NCI-H2029 treated with DMSO at 0.1 percent for 48 hours (cell line): ENCODE data around the gene LDLRAD4.

Experiments
- DNase-seq: peaks from one replicate; lab custom pipeline; 2025; lab: John Stamatoyannopoulos, UW

LDLRAD4 gene

DNA sequence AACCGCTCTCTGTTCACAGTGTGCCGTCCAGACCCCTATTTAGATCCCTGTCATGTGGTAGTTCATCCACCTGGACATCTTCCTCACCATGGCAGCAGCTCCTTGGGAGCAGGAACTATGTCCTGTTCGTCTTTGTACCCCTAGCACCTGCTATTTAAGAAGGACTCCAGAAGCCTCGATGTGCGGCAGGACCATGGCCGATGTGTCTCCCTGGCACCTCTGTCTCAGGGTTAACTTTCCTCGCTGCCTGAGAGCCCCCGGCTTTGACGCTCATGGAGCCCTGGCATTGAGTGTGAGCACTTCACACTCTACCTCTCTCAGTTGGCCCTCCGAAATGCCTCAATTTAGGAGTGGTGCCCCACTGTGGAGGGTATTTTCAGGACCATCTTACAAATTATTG is 355.8 kb downstream of the LDLRAD4 start:
- no peak for DNase-seq

DNA sequence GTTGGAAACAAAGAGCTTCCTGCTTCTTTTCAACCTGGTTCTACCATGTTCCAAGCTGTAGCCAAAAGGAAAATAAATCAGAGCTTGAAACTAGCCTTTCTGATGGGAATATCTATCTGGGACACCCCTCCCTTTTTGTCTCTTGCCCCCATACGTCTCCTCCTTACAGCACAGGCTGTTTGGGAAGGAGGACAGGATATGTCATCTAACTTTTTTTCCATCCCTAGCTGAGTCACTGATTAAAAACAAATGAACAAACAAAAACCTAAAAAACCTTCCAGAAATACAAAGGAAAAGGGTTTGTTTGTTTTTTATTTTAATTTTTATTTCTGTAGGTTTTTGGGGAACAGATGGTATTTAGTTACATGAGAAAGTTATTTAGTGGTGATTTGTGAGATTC is 356.2 kb downstream of the LDLRAD4 start:
- no peak for DNase-seq

DNA sequence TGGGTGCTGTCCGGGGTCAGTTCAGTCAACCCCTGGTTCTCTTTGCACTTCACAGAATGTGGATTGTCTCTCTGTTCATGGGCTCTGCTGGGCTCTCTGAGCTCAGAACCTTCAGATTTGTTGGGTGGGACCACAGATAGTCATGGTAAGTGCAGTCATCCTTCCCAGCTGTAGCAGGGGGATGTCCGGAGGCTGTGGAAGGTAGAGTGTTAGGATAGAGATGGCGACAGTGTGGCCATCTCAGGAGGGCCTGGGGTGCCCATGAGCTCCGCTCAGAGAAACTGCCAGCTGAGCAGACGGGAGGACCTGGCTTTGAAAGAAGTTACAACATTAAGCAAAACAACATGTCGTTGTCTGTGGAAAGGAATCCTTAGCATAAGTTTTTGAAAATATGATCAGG is 358.0 kb downstream of the LDLRAD4 start:
- DNase-seq, result no peak

DNA sequence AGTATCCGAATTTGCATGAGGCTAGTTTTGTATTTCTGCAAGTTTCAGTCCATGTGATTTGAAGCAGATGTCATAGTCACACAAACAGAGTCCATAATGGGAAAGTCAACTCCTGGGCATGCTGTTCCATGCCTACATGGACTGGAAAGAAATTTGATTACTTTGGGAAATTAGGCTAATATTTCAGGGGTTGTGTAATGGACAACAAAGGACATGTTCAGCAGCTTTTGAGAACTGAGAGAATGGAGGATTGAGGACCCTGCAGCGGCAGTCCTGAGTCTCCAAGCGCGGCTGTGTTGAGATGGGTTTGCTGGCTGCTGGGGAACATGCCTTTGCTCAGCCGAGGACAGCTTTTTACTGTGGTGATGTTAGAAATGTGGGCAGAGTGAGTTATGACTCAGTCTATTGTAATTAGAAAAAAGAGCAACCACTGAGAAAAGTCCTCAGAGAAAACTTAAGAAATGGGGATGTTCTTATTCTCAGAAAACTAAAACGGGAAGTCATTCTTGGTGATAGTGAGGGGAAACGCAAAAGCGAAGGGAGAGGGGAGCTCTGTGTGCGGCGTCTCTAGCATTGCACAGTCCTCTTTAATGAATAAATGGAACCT is 358.6 kb downstream of the LDLRAD4 start:
- no peak for DNase-seq

DNA sequence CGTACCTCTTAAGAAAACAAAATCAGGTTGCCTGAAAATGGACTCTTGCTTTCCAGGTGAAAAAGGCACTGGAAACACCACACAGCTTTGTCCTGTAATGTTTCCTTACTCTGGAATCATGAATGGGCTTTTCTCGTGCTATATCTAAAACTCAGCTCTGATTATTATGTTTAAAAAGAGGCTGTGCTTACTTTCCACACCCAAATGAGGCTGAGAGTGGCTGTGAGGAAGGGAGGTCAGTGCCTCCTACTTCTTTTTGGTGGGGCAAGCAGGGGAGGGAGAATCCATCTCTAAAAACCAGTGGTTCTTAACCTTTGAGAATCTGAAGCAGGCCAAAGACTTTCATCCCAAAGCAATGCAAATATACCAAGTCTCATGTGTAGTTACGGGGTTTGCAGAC is 359.2 kb downstream of the LDLRAD4 start:
- DNase-seq, result no peak

DNA sequence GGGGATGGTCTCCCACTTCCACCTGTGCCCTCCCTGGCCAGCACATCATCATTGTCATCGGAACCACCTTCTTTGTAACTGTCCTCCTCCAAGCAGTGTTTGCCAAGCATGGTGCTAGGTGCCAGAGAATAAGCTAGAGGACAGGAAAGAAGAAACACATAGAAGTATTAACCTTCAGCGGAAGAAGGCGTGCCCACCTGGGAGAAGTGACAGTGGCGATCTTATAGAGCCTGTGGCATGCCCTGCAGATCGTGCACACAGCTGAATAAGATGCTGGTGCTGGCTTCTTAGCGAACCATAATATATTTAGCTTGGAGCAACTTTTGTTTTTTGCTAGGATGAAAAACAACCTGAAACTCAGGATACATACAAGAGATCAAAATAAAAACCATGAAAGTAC is 359.8 kb downstream of the LDLRAD4 start:
- no peak for DNase-seq

DNA sequence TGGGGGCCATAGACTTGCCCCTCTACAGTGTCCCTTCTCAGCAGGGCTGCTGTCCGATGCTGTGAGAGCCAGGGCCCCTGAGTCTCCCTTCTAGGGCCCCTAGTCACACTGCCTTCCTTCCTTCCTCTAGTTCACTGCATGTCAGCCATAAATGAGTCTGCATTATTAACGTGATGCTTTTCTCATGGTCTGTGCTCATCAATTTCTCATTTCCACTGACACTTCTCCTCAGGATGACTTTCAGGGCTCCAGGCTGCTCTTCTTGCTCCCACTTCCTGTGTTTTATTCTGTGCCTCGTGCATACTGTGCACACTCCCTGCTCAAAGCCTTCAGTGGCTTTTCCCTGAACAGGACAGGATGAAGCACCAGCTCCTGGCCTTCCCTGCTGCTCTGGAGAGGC is 361.3 kb downstream of the LDLRAD4 start:
- DNase-seq, result no peak

DNA sequence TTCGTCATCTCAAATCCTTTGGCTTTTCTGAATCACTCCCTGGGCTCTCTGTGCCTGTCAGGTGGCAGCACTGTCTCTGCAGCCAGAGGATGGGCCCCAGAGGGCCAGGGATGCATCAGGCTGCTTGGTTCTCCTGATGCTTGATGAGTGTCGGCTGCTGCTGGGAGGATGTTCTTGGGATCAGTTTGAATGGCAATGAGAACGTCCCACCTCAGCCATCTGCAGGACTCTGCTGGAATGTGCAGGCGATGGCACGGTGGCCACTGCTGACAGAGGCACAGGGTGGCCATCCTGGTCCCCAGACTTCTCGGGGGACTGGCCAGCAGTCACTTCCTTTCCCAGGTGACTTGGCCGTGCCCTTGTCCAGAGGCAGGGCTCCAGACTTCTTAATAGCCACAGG is 361.8 kb downstream of the LDLRAD4 start:
- no peak for DNase-seq

DNA sequence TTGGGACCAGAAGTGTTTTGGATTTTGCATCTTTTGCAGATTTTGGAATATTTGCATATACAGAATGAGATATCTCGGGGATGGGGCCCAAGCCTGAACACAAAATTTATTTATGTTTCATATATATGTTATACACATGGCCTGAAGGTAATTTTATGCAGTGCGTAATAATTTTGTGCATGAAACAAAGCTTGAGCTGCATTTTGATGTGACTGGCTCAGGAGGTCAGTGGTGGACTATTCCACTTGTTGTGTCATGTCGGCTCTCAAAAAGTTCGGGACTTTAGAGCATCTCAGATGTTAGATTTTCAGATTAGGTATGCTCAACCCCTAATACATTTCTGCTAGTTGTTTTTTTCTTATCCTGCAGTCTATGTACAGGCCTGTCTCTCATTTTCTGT is 362.4 kb downstream of the LDLRAD4 start:
- no peak for DNase-seq

DNA sequence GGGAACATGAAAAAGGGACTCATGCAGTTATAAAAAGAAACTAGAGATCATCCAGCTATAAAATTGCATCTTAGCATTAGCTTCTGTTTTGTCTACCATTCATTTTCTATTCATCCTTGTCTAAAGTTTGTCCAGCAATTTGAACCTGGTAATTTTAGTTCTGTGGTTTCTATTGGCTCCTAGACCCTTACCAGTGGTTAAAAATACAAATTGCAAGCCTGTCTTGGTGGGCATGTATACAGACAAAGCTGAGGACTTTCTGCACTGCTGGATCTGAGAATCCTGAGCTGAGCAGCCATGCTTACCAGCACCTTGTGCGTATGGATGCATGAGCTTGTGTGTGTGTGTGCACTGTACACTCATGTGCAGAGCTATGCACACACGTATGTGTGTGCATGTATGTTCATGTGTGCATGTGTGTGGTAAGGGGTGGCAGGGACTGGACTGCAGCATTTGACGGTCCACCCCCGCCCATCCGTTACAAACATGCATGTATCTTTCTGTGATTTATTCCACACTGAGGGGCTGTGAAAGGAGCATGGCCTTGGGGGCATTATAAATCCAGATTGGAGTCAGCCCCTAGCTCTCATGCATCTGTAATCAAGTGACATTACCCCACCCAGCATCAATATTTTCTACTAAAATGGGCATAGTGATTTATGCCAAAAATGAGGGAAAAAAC is 363.1 kb downstream of the LDLRAD4 start:
- DNase-seq, result no peak

DNA sequence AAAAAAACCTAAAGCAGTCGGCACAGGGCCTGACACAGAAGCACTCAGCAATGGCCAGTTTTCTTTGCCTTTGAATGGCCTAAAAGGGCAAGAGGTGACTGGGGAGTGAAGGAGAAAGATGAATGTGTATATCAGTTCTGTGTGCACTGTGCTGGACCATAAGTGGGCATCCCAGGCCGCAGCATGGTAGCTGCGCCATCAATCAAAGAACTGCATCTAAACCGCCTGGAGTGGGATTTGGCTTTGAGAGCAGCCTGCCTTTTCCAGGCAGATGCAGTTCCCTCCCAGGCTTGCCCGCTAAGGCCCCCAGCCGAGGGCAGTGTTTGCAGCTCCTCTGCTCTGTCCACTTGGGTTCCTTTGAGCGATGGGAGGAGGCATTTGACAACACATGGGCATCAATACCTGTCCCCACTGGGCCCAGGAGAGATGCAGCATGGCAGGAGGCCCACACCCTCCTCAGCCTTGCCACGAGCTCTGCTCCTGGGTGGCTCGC is 363.7 kb downstream of the LDLRAD4 start:
- no peak for DNase-seq

DNA sequence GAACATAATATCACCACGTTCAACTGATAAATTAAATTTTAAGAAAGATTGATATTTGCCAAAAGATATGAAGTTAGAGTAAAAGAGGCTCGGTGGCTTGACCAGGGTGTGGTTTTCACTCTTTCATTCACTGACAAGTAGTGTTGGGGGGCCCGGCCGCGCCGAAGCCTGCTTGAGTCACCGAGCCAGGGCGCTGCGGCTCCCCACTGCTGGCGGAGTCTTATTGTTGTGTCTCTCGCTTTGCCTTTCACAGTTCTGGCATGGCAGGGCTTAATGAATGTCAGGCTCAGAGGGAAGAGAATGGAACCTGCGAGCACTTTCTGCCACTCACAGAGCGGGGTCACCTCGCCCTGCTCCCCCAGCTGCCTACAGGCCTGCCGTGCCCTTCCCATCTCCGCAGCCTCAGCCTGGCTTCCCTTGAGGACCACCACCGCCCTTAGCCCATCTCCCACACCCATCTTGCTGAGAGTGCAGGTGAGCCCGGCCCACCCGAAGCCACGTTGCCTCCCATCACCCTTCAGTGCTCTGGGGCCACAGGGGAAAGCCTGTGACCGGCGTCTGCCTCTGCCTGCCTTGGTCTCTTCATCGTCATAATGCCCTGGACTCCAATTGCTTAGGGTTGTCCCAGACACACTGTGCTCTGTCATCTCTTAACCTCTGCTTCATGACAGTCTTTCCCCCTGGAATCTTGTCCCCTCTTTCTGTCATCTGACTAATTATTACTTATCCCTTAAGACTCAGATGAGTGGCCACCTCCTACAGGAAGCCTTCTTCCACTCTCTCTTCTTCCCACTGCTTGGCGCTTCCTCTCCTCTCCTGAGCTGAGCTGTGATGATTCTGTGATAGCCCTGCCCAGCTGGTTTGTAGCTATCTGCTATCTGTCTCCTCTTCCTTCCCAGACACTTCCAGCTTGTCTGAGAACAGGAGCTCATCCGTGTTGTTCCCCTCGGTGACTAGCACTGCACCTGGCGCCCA is 365.3 kb downstream of the LDLRAD4 start:
- no peak for DNase-seq

DNA sequence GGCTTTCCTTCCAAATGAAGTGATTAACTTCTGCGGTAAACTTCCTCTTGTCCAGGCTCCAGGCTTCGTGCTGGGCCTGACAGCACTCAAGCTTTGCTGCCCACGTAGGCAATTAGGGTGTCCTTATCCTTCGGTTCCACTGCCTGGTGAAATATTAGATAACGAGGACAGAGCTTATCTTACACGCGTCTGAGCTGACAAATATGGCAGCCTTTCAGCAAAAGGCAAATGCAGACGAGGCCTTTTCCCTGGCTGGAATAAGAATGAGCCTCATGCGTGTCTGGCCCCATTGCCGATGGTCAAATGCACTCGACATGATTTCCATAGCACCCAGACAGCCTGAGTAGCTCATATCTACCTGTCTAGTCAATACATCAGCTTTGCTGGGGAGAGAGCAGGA is 366.3 kb downstream of the LDLRAD4 start:
- DNase-seq, result no peak

DNA sequence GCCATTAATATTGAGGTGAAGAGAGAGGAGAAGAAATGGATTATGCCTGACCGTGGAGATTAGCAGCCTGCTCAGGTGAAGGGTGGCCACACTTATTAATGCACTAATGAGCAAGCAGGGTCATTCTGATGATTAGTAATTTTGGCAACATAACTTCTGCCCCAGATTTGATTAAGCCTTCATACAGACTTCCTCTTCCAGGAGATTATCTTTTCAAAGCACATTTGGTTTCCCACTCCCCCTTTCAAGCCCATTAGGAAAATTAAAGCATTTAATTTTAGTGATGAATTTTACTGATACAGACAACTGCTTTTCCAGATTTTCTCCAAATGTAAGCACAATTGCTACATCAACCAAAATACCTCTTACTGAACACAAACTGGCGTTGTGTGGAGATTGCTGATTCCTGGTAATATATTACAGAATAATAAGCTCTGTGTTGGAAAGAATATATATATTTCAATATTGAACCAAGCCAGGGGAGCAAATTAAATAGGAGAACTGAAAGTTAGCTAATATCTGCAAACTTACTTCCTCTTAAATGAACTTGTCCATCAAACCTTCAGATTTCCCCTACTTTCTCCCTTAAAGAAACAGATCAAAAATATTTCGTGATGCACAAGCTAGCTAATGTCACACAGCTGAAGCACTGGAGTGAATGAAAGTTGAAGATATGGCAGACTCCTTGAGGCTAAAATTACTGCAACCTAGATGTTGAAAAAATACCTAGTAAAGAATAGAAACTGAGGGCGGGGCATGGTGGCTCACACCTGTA is 367.0 kb downstream of the LDLRAD4 start:
- no peak for DNase-seq

DNA sequence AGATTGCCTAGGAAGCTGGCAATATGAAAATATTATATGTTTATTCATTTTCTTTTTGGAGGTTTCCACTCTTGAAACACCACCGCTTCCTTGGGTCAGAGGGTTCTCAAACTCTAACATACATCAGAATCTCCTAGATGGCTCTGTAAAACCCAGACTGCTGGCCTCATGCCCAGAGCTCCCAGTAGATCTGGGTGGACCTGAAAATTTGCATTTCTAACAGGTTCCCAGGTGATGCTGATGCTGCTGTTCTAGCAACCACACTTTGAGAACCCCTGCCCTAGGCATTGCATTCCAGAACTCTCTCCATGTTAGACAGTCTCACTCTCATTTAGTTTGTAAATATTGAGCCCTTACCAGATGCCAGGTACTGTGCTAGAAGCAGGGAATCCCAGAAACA is 368.4 kb downstream of the LDLRAD4 start:
- DNase-seq, result no peak

DNA sequence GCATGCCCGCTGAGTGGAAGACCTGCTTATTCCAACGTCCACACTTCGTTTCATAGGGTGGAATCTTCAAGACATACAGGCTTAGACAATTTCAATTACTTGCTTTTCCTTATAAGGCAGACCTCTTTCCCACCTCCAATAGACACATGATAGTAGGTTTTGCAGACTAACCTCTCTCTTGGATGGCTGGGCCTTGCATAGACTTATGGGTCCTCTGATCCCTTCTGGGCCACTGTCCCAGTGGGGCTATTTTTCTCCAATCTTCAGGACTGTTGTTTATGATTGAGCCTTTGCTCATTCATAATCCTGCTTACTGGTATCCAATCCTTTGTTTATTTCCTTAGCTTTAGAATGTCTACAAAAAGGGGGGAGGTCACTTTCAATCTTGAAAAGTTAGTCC is 368.9 kb downstream of the LDLRAD4 start:
- DNase-seq, result no peak

DNA sequence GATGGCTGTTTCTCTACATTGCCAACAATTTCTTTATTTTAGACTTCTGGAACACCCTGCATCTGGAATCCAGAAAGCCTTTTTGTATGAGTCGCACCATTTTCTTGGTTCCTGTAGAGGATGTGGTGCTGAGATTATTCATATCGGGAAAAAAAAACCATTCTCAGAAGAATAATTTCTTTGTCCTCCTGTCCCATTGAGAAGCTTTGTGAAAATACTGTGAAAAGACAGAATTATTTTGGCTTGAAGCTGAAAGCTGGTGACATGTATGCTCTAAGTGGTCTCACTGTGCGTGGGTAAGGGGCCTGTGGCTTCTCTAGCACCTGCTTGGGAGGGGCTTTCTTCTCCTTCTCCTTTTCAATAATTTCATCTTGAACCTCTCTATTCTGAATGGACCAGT is 369.4 kb downstream of the LDLRAD4 start:
- DNase-seq, result no peak

DNA sequence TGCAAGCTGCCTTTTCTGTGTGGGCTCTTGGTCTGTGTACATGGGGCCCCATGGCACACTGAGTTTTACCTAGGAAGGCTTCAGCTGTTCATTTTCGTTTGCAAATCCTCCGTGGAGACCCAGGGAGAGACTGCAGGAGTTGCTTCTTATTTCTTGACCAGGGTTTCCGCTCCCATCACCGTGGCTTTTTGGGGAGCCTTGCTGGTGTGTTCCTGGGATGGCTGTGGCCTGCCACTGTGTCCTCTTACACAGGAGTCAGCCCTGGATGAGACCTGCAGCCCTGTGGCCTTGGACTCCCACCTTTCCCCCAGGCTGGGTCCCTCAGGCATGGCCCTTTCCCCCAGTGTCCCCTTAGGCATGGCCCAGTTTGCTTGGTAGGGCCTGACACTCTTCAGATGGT is 370.8 kb downstream of the LDLRAD4 start:
- DNase-seq, result no peak

DNA sequence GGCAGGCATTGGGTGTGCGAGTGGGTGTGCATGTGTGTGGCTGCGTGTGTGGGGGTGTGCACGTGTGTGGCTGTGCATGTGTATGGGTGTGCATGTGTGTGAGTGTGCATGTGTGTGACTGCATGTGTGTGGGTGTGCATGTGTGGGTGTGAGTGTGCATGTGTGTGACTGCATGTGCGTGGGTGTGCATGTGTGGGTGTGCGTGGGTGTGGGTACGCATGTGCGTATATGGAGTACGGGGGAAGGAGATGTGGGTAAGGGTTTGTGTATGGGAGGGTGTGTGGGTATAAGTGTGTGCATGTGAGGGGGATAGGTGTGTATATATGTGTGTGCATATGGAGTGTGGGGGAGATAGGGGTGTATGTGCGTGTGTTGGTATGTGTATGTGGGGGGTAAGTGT is 371.4 kb downstream of the LDLRAD4 start:
- no peak for DNase-seq

DNA sequence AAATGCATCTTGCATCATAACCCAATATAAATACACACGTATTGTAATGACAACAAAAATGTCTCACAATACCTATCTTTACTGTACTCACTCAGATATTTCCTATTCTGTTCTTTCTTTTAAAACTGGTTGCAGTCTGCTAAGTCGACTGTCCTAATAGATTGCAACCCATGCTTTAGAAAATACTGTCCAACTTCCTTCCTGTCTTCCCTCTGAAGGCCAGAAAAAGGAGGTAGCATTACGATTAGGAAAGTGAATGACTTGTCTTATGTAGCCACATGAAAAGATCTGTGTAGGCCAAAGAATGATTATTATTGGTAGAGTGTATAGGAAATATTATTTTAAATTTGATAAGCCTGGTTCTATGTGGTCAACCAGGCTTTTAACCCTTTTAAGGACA is 373.7 kb downstream of the LDLRAD4 start:
- DNase-seq, result no peak

DNA sequence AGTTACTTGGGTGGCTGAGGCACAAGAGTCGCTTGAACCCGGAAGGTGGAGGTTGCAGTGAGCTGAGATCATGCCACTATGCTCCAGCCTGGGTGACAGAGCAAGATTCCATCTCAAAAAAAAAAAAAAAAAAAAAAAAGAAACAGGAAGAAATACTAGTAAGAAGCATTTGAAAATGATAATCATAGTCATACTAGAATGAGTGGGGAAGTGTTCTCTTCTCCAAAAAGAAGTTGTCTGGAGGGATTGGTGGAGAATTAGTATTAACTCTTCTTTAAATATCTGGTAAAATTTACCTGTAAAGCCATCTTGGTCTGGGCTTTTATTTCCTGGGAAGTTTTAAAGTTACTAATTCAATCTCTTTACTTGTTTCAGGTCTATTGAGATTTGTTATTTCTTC is 376.0 kb downstream of the LDLRAD4 start:
- no peak for DNase-seq

DNA sequence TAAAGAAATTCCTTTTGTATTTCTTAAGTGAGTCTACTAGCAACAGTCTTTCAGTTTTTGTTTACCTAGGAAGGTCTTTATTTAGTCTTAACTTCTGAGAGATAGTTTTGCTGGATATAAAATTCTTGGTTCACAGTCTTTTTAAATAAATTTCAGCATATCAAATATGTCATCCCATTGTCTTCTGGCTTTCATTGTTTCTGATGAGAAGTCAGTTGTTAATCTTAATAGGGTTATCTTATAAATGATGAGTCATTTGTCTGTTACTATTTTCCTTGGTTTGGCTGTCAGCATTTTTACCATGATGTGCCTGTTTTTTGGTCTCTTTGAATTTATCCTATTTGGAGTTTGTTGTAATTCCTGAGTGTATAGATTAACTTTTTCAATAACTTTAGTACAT is 378.5 kb downstream of the LDLRAD4 start:
- DNase-seq, result no peak
